Jurkat, Clone E6-1 (cell line): ENCODE data around the gene PIP5K1B.

Experiments
- DNase-seq: peaks from one replicate; pipeline ENCODE4 v3.0.0-alpha.2; 2011; ENCODE audit warnings: low read depth, low spot score
- H3K4me3 ChIP-seq: 2 replicates; pipeline ENCODE4 v1.5.1; 2011; ENCODE audit warnings: mild to moderate bottlenecking, low read length, control low read depth, moderate library complexity

The PIP5K1B gene

DNA sequence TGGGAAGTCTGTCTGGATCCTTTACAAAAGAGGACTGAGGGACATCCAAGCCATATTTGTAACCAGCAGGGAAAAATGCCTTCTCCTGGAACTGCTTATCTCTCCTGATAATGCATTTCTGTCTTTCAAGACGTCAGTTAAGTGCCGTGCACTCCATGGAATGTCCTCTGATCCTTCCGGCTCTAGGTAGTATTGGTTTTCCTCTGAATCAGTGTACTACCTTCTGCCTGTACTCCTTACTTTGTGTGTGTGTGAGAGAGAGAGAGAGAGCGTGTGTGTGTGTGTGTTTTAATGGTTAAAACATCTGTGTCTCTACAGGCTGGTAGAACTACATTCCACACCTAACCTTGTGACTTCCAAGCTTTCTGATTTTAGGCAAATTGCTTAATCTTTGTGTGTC is 89.9 kb downstream of the PIP5K1B start:
- DNase-seq = no peak
- no peak overlapping the region for H3K4me3 ChIP-seq

DNA sequence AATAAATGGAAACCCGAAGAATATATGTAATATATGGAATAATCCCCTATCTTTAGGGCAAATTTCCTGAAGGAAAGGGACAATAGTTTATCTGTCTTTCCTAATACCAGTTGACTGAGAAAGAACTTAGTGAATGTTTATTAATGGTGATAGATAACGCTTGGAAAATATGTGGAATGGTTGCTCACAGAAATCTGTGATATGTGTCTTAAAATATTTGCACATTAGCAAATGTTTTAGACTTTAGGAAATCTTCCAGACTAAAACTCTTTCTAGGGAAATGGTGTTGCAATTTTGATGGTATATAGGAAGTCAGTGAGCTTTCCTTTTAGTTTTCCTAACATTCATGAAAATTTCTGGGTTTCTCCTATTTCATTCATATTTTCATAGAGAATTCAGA is 90.4 kb downstream of the PIP5K1B start:
- no peak for DNase-seq
- no peak overlapping the region for H3K4me3 ChIP-seq

DNA sequence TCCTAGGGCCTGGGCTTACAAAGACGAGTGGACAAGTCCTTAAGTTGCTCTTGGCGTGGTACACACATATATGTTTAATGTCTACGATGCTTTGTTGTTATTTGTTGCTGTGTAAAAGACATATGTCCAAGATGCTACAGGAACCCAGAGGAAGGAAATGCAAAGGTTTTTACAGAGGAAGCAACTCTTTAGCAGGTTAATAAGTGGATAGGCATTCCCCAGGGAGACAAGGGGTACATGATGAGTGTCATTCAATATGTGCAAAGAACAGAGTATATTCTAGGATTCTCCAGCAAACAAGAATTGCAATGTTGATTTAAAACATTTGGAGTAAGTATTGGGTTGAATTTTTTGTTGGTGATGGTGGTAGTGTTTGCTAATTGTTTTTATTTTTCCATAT is 92.1 kb downstream of the PIP5K1B start:
- H3K4me3 ChIP-seq = no peak overlapping the region
- no peak for DNase-seq

- DNase-seq = peak; percentile 44
- no peak overlapping the region for H3K4me3 ChIP-seq
These were observed 93.4 kb downstream of the PIP5K1B start for GRCh38 chr9:68798423-68798822.

- H3K4me3 ChIP-seq = no peak overlapping the region
- no peak for DNase-seq
These were observed 95.8 kb downstream of the PIP5K1B start for GRCh38 chr9:68800836-68801235.

- no peak overlapping the region for H3K4me3 ChIP-seq
- no peak for DNase-seq
These were observed 97.5 kb downstream of the PIP5K1B start for GRCh38 chr9:68802525-68803015.

- no peak overlapping the region for H3K4me3 ChIP-seq
- no peak for DNase-seq
These were observed 100.2 kb downstream of the PIP5K1B start for GRCh38 chr9:68804911-68805889.

DNA sequence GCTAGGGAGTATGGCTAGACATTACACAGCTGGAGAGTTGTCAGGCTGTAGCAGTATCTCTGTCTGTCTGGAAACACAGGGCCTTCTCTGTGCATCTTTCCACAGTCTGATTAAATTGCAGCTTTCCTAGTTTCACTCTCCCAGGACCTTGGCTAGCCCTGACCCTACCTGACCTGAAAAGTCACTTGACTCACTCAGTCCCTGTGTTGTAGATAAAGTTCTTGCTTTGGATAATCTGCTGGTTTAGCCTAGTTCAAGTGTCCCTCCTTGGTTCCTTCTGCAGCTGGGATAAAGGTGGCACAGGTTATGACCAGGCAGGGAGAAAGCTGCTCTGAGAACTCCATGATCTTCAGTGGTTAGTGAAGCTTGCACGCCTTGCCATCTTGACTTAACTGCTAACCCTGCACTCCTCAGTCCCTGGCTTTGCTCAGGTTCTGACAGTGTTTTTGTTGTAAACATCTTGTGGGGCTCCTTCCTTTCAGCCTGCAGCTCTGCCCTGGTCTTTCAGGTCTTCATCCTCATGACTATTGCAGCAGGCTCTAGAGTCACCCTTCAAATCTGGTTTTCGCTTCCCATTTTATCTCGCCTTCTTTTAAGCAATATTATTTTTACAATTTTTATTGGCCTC is 101.0 kb downstream of the PIP5K1B start:
- no peak overlapping the region for H3K4me3 ChIP-seq
- no peak for DNase-seq

- H3K4me3 ChIP-seq = no peak overlapping the region
These were observed 103.4 kb downstream of the PIP5K1B start for GRCh38 chr9:68808338-68808890.

GRCh38 chr9:68817079-68817875 is 112.2 kb downstream of the PIP5K1B start:
- no peak overlapping the region for H3K4me3 ChIP-seq
- no peak for DNase-seq

More at GRCh38 chr9:68808338-68808890, 103.4 kb downstream of the PIP5K1B start:
- no peak for DNase-seq

DNA sequence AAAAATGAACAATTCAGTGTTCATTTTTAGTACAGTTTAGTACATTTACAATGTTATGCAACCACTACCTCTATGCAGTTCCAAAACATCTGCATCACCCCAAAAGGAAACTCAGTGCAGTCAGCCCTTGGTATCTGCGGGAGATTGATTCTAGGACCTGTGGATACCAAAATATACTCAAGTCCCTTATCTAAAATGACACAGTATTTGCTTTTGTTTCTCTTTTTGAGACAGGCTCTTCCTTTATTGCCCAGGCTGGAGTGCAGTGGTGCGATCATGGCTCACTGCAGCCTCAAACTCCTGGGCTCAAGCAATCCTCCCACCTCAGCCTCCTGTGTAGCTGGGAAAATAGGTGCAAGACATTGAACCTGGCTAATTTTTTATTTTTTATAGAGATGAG is 114.0 kb downstream of the PIP5K1B start:
- DNase-seq = no peak
- H3K4me3 ChIP-seq = no peak overlapping the region

- no peak for DNase-seq
- H3K4me3 ChIP-seq = no peak overlapping the region
These were observed 116.9 kb downstream of the PIP5K1B start for GRCh38 chr9:68821911-68822310.

DNA sequence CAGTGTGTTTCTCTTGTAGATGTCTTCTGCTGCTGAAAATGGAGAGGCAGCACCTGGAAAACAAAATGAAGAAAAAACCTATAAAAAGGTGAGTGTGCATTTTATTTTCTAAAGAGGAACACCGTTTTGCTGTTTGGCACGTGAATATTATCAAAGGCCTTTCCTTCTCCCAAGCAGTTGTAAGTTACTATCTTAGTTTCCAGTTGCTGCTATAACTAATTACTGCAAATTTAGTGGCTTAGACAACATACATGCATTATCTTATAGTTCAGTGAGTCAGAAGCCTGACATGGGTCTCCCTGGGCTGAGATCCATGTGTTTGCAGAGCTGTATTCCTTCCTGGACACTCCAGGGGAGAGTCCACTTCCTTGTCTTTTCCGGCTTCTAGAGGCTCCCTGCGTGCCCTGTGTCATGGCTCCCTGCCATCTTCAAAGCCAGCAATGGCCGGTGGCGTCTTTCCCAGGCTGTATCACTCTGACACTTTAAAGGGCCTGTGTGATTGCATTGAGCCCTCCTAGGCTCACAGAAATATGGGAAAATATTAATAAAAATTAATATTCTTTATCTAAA is 117.6 kb downstream of the PIP5K1B start:
- DNase-seq = no peak
- no peak overlapping the region for H3K4me3 ChIP-seq

GRCh38 chr9:68825762-68826472 is 120.9 kb downstream of the PIP5K1B start:
- H3K4me3 ChIP-seq = no peak overlapping the region
- no peak for DNase-seq

DNA sequence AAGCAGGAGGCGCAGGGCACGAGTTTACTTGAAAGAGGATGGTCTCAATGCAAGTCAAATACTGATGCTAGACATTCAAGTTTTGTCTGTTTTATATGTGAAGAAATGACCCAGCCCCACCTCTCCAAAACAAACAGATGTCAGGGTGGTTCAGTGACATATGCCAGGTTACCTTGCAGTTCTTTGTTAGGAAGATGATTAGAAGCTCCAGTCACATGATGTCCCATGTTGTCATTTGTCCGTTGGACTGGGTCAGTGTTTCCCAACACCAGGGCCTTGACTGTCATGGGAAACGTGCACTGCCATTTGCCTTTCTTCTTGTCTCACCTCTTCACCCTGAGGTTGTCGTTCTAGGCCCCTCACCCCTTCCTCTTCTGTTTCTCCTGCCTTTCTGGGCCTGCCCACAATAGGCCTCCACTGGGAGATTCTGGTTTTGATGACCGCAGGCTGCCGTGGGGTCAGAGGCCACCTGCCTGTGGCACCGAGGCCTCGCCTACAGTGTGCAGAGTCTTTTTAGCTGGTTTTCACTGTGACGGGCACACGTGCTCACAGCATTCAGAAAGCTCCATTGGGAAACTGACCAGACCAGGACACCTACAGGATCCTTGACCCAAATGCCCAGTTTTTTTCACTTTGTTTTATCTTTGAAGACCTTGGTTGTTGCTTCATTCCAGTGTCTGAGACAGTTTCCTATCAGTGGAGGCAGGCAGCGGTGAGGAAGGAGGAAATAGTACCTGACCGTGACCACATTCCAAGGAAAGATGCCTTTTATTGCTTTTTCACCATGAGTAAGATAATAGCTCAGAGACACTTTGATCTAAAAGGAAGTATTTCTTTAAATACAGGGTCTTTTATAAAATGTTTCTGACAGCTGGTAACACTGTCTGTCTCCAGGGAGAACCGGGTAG is 123.1 kb downstream of the PIP5K1B start:
- no peak for DNase-seq
- H3K4me3 ChIP-seq = no peak overlapping the region

DNA sequence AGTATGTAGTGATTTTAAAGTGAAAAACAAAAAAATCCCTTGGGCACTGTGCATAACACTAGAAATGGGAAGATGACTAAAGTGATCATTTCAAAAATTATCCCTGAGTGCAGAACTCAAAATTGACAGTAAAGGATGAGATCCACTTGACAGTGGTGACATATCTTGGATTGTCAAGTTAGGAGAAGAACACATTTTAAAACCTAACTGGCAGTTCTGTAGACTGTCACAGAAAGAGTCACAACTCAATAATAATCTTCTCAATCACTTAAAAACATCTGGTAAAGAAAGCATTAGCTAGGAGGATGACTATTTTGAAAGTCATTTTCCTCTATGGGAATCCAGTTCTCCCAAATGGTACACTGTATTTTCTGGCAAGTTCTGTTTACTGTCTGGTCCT is 127.1 kb downstream of the PIP5K1B start:
- no peak overlapping the region for H3K4me3 ChIP-seq
- DNase-seq = no peak

DNA sequence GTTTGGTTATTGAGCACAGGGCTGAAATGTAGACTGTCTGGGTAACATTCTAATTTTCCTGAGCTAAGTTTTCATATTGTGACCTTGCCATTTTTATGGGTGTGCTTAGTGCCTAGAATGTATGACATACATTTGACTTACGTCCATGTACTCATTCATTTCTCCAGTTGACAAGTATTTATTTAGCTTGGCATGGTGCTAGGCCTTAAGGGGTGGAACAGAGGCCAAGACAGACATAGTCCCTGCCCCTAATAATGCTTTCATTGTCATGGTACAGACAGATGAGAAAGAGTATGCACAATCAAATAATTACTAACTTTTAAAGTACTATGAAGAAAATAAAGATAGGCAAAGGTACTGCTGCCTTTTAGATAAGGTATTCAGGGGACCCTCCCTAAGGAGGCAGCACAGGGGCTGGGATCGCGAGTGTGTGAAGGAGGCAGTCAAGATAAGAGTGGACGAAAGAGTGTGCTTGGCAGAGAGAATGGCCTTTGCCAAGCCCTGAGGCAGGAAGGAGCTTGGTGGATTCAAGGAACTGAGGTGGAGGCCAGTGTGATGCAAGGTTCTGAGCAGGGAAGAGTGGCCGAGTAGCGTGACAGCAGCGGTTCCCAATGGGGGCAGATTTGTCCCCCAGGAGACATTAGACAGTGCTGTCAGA is 128.0 kb downstream of the PIP5K1B start:
- DNase-seq = no peak
- no peak overlapping the region for H3K4me3 ChIP-seq
